Adrenal gland (tissue), 12 donors: Measurements from ENCODE around the gene FERMT3. TPM values are rescaled to one million over a fixed set of nuclear protein-coding genes. Genes with fewer than 3 reads are reported as not detected.

Experiments used
- DNase-seq, 7 donors: peaks; one replicate each; pipeline ENCODE4 v3.0.0-alpha.2; 2019 to 2020
- H3K27ac ChIP-seq, 5 donors: fragments of 200-600 bp; sonication (generic) in 4 of 5; 1 replicate in 3 of 5; 2 replicates in 2 of 5; pipeline versions ENCODE4 v1.5.1 to v1.8.0; 2016 to 2020; ENCODE audit warnings: mild to moderate bottlenecking in 1 of 5
- H3K27me3 ChIP-seq: fragments of 200-600 bp; 2 replicates; pipeline ENCODE4 v1.8.0; 2021
- H3K36me3 ChIP-seq, 2 donors: fragments of 200-600 bp; replicated peaks in 1 of 2; 1 replicate in 1 of 2; 2 replicates in 1 of 2; pipeline versions ENCODE4 v1.5.1 to v1.8.0; 2018 to 2022
- H3K4me1 ChIP-seq, 2 donors: fragments of 200-600 bp; replicated peaks in 1 of 2; 1 replicate in 1 of 2; 2 replicates in 1 of 2; pipeline versions ENCODE4 v1.5.1 to v1.8.0; 2018 to 2021
- H3K4me3 ChIP-seq, 4 donors: fragments of 200-600 bp; sonication (generic) in 3 of 4; one replicate each; pipeline ENCODE4 v1.5.1; 2016 to 2018
- H3K9me3 ChIP-seq, 3 donors: fragments of 200-600 bp; sonication (generic) in 1 of 3; replicated peaks in 1 of 3; 1 replicate in 2 of 3; 2 replicates in 1 of 3; pipeline versions ENCODE4 v1.5.1 to v1.8.0; 2016 to 2021
- POLR2A ChIP-seq, 2 donors: fragments of 450-650 bp; IDR thresholded peaks; one replicate each; pipeline ENCODE4 v1.6.1; 2017; ENCODE audit warnings: antibody characterized with exemption in 2 of 2, mild to moderate bottlenecking in 2 of 2, moderate library complexity in 1 of 2
- WGBS, 4 donors: extraction: QIAGEN DNeasy Blood & Tissue Kit in 2 of 4; methylation state at CpG; one replicate each; pipeline versions ENCODE4 v1.1.5 to v1.1.7; 2013 to 2017; 5-methylcytosine and 5-hydroxymethylcytosine counted together
- intact Hi-C, 2 donors: fragments of 100-400 bp; cut with DNase I; formaldehyde crosslinking; loops; one replicate each; pipeline versions ENCODE4 v1.14.1 to v1.15.0; 2022 to 2023
- polyA plus RNA-seq, 3 donors: library from polyadenylated mRNA; stranded (reverse); fragments of 200-250 nt in 2 of 3; fragments of 350-450 nt in 1 of 3; fragmentation: Illumina TruSeq in 1 of 3; extraction: RNeasy Lipid Tissue Mini Kit (QIAGEN cat#74804) in 1 of 3; gene quantifications; one replicate each; pipeline ENCODE4 v1.2.3, GENCODE V29; 2013 to 2014
- total RNA-seq, 9 donors: library from RNA; depleted of rRNA in 4 of 9; stranded (reverse); fragments of >200 nt in 4 of 9; fragments of 120-200 nt in 1 of 9; fragmentation: NEBNext Ultra II Directional in 1 of 9; extraction: Animal tissue kit (Norgen Biotek cat#: 25700) in 1 of 9; gene quantifications; one replicate each; pipeline versions ENCODE4 v1.1.0 to v1.2.4, GENCODE V29; 2013 to 2023
- TF ChIP-seq, protein P1 (sequence below), 6 experiments: fragments of 450-650 bp in 4 of 6; fragments of 200-600 bp in 2 of 6; sonication (generic) in 1 of 6; IDR thresholded peaks; 1 replicate in 5 of 6; 2 replicates in 1 of 6; pipeline versions ENCODE4 v1.5.1 to v1.8.0; 2016 to 2021; ENCODE audit warnings: antibody characterized with exemption in 6 of 6, mild to moderate bottlenecking in 2 of 6, moderate library complexity in 1 of 6
- donor health status: healthy with polysubstance abuse.
- donor health status: Bipolar disorder and iron deficiency.
- donor health status: DM: yes; HTN: yes; CAD: no.
- donor health status: DM: no; HTN: no; CAD: no.
- donor health status: DM: no; HTN: no; CAD: no.
- donor health status: DM: yes; HTN: yes; CAD: no.

FERMT3 gene
- total and polyA plus RNA-seq, 12 donors: 3.2 to 77.0 (median 33.7) TPM

DNA sequence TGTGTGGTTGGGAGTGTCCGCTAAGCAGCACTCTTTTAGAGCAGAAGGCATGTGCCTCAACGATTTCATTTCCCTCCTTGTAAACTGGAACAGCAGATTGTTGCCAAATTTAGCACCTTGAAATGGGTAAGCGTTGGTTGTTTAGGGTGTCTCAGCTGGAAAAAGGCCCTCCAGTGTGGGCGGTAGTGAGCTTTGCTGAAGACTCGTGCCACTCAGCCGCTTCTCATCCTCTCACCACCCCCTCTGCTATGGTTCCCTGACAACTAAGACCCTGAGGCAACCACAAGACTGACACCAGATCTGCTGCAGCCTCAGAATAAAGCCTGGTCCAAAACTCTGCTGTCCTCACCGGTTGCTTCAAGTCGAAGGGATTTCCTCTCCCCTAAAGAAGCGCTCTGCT lies 9.9 kb upstream of the FERMT3 start:
- Histone ChIP-seq H3K27ac (no peak overlapping the region), H3K36me3 (peaks cover 0 to 93% of the 10 kb centered on the region in 2 donors), H3K27me3 (no peaks in the 10 kb centered on the region), H3K4me1 (no peaks in the 10 kb centered on the region), H3K9me3 (no peaks in the 10 kb centered on the region), H3K4me3 (no peak overlapping the region)
- intact Hi-C loops: no loop called here
- WGBS, 4 donors: 80 to 87% (median 83%) methylated on average over 9 of the region's 9 CpGs
- TF ChIP-seq, protein P1, sequence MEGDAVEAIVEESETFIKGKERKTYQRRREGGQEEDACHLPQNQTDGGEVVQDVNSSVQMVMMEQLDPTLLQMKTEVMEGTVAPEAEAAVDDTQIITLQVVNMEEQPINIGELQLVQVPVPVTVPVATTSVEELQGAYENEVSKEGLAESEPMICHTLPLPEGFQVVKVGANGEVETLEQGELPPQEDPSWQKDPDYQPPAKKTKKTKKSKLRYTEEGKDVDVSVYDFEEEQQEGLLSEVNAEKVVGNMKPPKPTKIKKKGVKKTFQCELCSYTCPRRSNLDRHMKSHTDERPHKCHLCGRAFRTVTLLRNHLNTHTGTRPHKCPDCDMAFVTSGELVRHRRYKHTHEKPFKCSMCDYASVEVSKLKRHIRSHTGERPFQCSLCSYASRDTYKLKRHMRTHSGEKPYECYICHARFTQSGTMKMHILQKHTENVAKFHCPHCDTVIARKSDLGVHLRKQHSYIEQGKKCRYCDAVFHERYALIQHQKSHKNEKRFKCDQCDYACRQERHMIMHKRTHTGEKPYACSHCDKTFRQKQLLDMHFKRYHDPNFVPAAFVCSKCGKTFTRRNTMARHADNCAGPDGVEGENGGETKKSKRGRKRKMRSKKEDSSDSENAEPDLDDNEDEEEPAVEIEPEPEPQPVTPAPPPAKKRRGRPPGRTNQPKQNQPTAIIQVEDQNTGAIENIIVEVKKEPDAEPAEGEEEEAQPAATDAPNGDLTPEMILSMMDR (IDR thresholded peaks at IDR 0.05): no peak
- TF ChIP-seq POLR2A (IDR thresholded peaks at IDR 0.05): no peak
- no peak for DNase-seq

DNA sequence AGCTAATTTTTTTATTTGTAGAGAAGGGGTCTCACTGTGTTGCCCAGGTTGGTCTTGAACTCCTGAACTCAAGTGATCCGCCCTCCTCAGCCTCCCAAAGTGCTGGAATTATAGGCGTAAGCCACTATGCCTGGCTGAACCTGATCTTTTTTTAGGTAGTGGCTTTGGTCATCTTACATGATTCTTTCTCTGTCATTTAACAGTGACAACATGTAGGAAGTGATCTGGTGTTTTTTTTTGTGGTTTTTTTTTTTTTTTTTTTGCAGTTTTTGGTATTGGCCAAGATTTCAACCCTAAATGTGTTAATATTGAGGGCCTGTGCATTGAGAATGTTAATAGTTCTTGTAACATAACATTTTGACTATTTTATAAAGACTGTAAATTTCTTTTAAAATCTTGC lies 8.0 kb upstream of the FERMT3 start:
- H3K36me3 ChIP-seq: peaks cover 0 to 97% of the 10 kb centered on the region in 2 donors

DNA sequence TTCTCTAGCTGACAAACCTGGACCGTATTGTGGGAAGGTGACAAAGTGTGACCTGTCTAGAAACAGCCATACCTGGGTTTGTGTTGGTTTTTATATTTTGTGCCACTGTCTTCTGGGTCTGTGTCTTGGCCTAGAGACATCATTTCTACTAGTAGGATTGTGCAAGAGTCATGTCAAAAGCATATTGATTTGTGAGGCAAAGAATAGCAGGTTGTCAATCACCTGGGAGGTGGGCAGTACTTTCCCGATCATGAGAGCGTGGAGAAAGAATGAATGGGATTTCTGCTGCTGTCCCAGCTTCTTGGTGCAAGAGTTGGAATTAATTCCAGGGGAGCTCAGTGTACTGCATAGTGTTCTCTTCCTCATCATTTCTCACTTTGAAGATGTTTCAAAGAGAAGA lies 5.0 kb upstream of the FERMT3 start:
- intact Hi-C loops: no loop called here
- Histone ChIP-seq H3K27ac (no peak overlapping the region), H3K9me3 (no peaks in the 10 kb centered on the region), H3K4me1 (peaks cover 8 to 13% of the 10 kb centered on the region in 2 donors), H3K4me3 (no peak overlapping the region), H3K27me3 (no peaks in the 10 kb centered on the region), H3K36me3 (peaks cover 0 to 75% of the 10 kb centered on the region in 2 donors)
- no peak for DNase-seq
- TF ChIP-seq, protein P1 (IDR thresholded peaks at IDR 0.05): no peak
- TF ChIP-seq POLR2A (IDR thresholded peaks at IDR 0.05): no peak
- 63 to 86% (median 83%) methylated on average over 3 of the region's 3 CpGs for WGBS, 4 donors

More for the DNA sequence above, 8.0 kb upstream of the FERMT3 start:
- H3K9me3 ChIP-seq: no peaks in the 10 kb centered on the region
- intact Hi-C loops: no loop called here
- no peak overlapping the region for H3K4me3 ChIP-seq
- H3K4me1 ChIP-seq: no peaks in the 10 kb centered on the region
- no peak overlapping the region for H3K27ac ChIP-seq
- TF ChIP-seq, protein P1 (IDR thresholded peaks at IDR 0.05): no peak
- TF ChIP-seq POLR2A (IDR thresholded peaks at IDR 0.05): no peak
- DNase-seq: no peak
- no peaks in the 10 kb centered on the region for H3K27me3 ChIP-seq
- 91 to 100% (median 96%) methylated on average over 2 of the region's 2 CpGs for WGBS, 4 donors

DNA sequence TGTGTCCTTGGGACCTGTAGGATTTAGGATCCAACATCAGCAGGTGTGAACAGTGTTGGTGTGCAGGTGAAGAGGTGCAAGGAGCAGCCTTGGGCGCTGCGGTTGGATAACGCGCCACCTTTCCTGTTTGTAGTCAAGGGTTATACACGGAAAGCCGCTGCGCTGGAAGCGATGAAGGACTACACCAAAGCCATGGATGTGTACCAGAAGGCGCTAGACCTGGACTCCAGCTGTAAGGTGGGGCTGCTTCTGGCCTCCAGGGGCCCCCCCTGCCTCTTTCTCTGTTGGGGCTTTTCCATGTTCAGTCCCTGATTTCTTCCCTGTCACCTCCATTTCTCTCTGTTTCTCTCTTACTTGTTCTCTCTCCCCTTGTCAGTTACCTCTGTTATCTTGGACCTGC lies 3.5 kb upstream of the FERMT3 start:
- no peak overlapping the region for H3K27ac ChIP-seq
- H3K27me3 ChIP-seq: no peaks in the 10 kb centered on the region
- no peak overlapping the region for H3K4me3 ChIP-seq
- peak in 1 of 7 donors; percentile 13 for DNase-seq
- peaks cover 8 to 21% of the 10 kb centered on the region in 2 donors for H3K4me1 ChIP-seq
- intact Hi-C loops: no loop called here
- H3K9me3 ChIP-seq: no peaks in the 10 kb centered on the region
- 91 to 97% (median 95%) methylated on average over 9 of the region's 9 CpGs for WGBS, 4 donors
- H3K36me3 ChIP-seq: peaks cover 0 to 60% of the 10 kb centered on the region in 2 donors
- TF ChIP-seq POLR2A (IDR thresholded peaks at IDR 0.05): no peak
- TF ChIP-seq, protein P1 (IDR thresholded peaks at IDR 0.05): no peak
